Neural cell (in vitro differentiated cells): Measurements from ENCODE around the gene GATB. TPM values are rescaled to one million over a fixed set of nuclear protein-coding genes. Genes with fewer than 3 reads are reported as not detected.

Experiments
- H2AFZ ChIP-seq: fragments of 200-600, 300-800 bp; sonication (generic), shearing (Covaris generic); 2 replicates; pipeline ENCODE4 v1.6.0; 2014; ENCODE audit warnings: low read depth, mild to moderate bottlenecking, antibody characterized with exemption, low read length, moderate library complexity
- H3F3A ChIP-seq: fragments of 200-600 bp; shearing (Covaris generic); 2 replicates; pipeline ENCODE4 v1.6.1; 2016; ENCODE audit warnings: mild to moderate bottlenecking, moderate library complexity, mixed read lengths, antibody characterized with exemption, low read length; ENCODE audit not compliant: insufficient read depth, poor library complexity, severe bottlenecking
- H3K27ac ChIP-seq: fragments of 200-600, 300-800 bp; sonication (generic), shearing (Covaris generic); 2 replicates; pipeline ENCODE4 v1.5.1; 2014; ENCODE audit warnings: mild to moderate bottlenecking, low read length, moderate library complexity
- H3K27me3 ChIP-seq: fragments of 300-800, 200-600 bp; sonication (generic), shearing (Covaris generic); 2 replicates; pipeline ENCODE4 v1.6.0; 2014; ENCODE audit warnings: mild to moderate bottlenecking, low read depth, low read length, moderate library complexity; ENCODE audit not compliant: insufficient read depth
- H3K36me3 ChIP-seq: fragments of 300-800, 200-600 bp; sonication (generic), shearing (Covaris generic); 2 replicates; pipeline ENCODE4 v1.5.1; 2014; ENCODE audit warnings: mild to moderate bottlenecking, antibody characterized with exemption, low read length, moderate library complexity; ENCODE audit not compliant: insufficient read depth
- H3K4me2 ChIP-seq: fragments of 300-800, 200-600 bp; sonication (generic), shearing (Covaris generic); 2 replicates; pipeline ENCODE4 v1.6.0; 2014; ENCODE audit warnings: mild to moderate bottlenecking, low read length
- H3K4me3 ChIP-seq: fragments of 300-800, 200-600 bp; sonication (generic), shearing (Covaris generic); 2 replicates; pipeline ENCODE4 v1.5.1; 2014; ENCODE audit warnings: mild to moderate bottlenecking, low read length, moderate library complexity
- H3K79me2 ChIP-seq: fragments of 200-600 bp; shearing (Covaris generic); replicated peaks from 2 replicates; pipeline ENCODE4 v1.6.0; 2014; ENCODE audit warnings: mild to moderate bottlenecking, low read length, moderate library complexity; ENCODE audit not compliant: insufficient read depth
- H3K9ac ChIP-seq: fragments of 300-800, 200-600 bp; sonication (generic), shearing (Covaris generic); 2 replicates; pipeline ENCODE4 v1.6.1; 2016; ENCODE audit warnings: mild to moderate bottlenecking, low read length, mixed read lengths
- H3K9me2 ChIP-seq: fragments of 200-600 bp; shearing (Covaris generic); 2 replicates; pipeline ENCODE4 v1.6.1; 2016; ENCODE audit warnings: mild to moderate bottlenecking, low read length, mixed read lengths; ENCODE audit not compliant: insufficient read depth
- H3K9me3 ChIP-seq: fragments of 200-600, 300-800 bp; sonication (generic), shearing (Covaris generic); 2 replicates; pipeline ENCODE4 v1.6.1; 2016; ENCODE audit warnings: mild to moderate bottlenecking, mixed run types, low read length, moderate library complexity, mixed read lengths
- H4K20me1 ChIP-seq: fragments of 200-600 bp; shearing (Covaris generic); 2 replicates; pipeline ENCODE4 v1.6.1; 2016; ENCODE audit warnings: mild to moderate bottlenecking, mixed run types; ENCODE audit not compliant: insufficient read depth
- CTCF ChIP-seq: fragments of 450-650 bp; IDR thresholded peaks from 2 replicates; pipeline ENCODE4 v1.5.1; 2014; ENCODE audit warnings: antibody characterized with exemption, mild to moderate bottlenecking, moderate library complexity; ENCODE audit not compliant: poor library complexity, severe bottlenecking
- EP300 ChIP-seq: fragments of 450-650 bp; conservative IDR thresholded peaks from 2 replicates; pipeline ENCODE4 v1.6.1; 2014; ENCODE audit warnings: antibody characterized with exemption, mild to moderate bottlenecking, moderate library complexity; ENCODE audit not compliant: poor library complexity, severe bottlenecking
- EZH2 ChIP-seq: fragments of 200-600, 300-800 bp; shearing (Covaris generic), sonication (generic); IDR thresholded peaks from 2 replicates; pipeline ENCODE4 v1.6.1; 2014; ENCODE audit warnings: antibody characterized with exemption, low read length, borderline replicate concordance, mild to moderate bottlenecking; ENCODE audit not compliant: insufficient read depth, poor library complexity, severe bottlenecking
- MXI1 ChIP-seq: fragments of 450-650 bp; conservative IDR thresholded peaks from 2 replicates; pipeline ENCODE4 v1.6.1; 2014; ENCODE audit warnings: antibody characterized with exemption, mild to moderate bottlenecking; ENCODE audit not compliant: poor library complexity, severe bottlenecking
- POLR2AphosphoS5 ChIP-seq: IDR thresholded peaks from 2 replicates; pipeline ENCODE4 v1.6.1; 2012
- RAD21 ChIP-seq: fragments of 450-650 bp; conservative IDR thresholded peaks from 2 replicates; pipeline ENCODE4 v1.6.1; 2014; ENCODE audit warnings: antibody characterized with exemption, mild to moderate bottlenecking, moderate library complexity
- REST ChIP-seq: IDR thresholded peaks from 2 replicates; pipeline ENCODE4 v1.6.1; 2012; ENCODE audit warnings: borderline replicate concordance
- SMC3 ChIP-seq: fragments of 450-650 bp; conservative IDR thresholded peaks from 2 replicates; pipeline ENCODE4 v1.6.1; 2014; ENCODE audit warnings: antibody characterized with exemption, mild to moderate bottlenecking, moderate library complexity; ENCODE audit not compliant: poor library complexity
- TAF1 ChIP-seq: IDR thresholded peaks from 2 replicates; pipeline ENCODE4 v1.6.1; 2012; ENCODE audit warnings: low read depth
- polyA plus RNA-seq: library from polyadenylated mRNA; depleted of rRNA; stranded (reverse); fragments of >200 nt; gene quantifications from 2 replicates; pipeline ENCODE4 v1.2.3, GENCODE V29; 2014

Gene GATB
- polyA plus RNA-seq, 1 donor from 2014 or later, result 15.3 TPM

- H3K27ac ChIP-seq, result no peak overlapping the region
These were observed 73.7 kb downstream of the GATB start for GRCh38 chr4:151687021-151687640.

GRCh38 chr4:151685303-151685702, 75.5 kb downstream of the GATB start:
- H3K9me2 ChIP-seq, result no peaks in the 10 kb centered on the region
- no peak overlapping the region for H3K4me3 ChIP-seq
- H3K36me3 ChIP-seq, result no peaks in the 10 kb centered on the region
- H3K27me3 ChIP-seq, result no peaks in the 10 kb centered on the region
- no peak overlapping the region for H3K9ac ChIP-seq
- no peaks in the 10 kb centered on the region for H4K20me1 ChIP-seq
- no peaks in the 10 kb centered on the region for H3F3A ChIP-seq
- no peaks in the 10 kb centered on the region for H3K9me3 ChIP-seq
- H2AFZ ChIP-seq, result no peak overlapping the region
- H3K79me2 ChIP-seq, result no peaks in the 10 kb centered on the region
- H3K27ac ChIP-seq, result no peak overlapping the region
- no peak overlapping the region for H3K4me2 ChIP-seq
- TF ChIP-seq EZH2 (no peak), EP300 (no peak), TAF1 (no peak), CTCF (no peak), REST (no peak)

More at GRCh38 chr4:151687021-151687640, 73.7 kb downstream of the GATB start:
- Histone ChIP-seq H3K9me2 (no peaks in the 10 kb centered on the region), H3K4me3 (no peak overlapping the region), H3K27me3 (no peaks in the 10 kb centered on the region), H3K9me3 (no peaks in the 10 kb centered on the region), H3F3A (no peaks in the 10 kb centered on the region), H4K20me1 (no peaks in the 10 kb centered on the region), H3K79me2 (no peaks in the 10 kb centered on the region), H3K36me3 (no peaks in the 10 kb centered on the region), H3K9ac (no peak overlapping the region), H2AFZ (no peak overlapping the region), H3K4me2 (no peak overlapping the region)
- no peak for TF ChIP-seq REST
- no peak for TF ChIP-seq TAF1
- TF ChIP-seq CTCF, result no peak
- TF ChIP-seq SMC3, result no peak
- TF ChIP-seq RAD21, result no peak
- TF ChIP-seq EP300, result no peak
- TF ChIP-seq MXI1, result no peak
- no peak for TF ChIP-seq POLR2AphosphoS5
- TF ChIP-seq EZH2, result no peak
